Peyer's patch (tissue), 4 donors: ENCODE measurements around the gene TAP2. TPM values are rescaled to one million over a fixed set of nuclear protein-coding genes. Genes with fewer than 3 reads are reported as not detected.
A peak's percentile ranks its signal among the peaks of the same experiment; 100 is the strongest.

Experiments used
- DNase-seq, 3 donors: peaks; one replicate each; pipeline ENCODE4 v3.0.0-alpha.2; 2017 to 2019
- H3K27ac ChIP-seq, 4 donors: fragments of 200-600 bp; sonication (generic); one replicate each; pipeline ENCODE4 v1.5.1; 2016 to 2019
- H3K27me3 ChIP-seq, 2 donors: fragments of 200-600 bp; sonication (generic); one replicate each; pipeline ENCODE4 v1.5.1; 2019
- H3K36me3 ChIP-seq, 3 donors: fragments of 200-600 bp; sonication (generic); one replicate each; pipeline ENCODE4 v1.5.1; 2016 to 2019
- H3K4me1 ChIP-seq, 4 donors: fragments of 200-600 bp; sonication (generic); one replicate each; pipeline ENCODE4 v1.5.1; 2016 to 2019
- H3K4me3 ChIP-seq, 4 donors: fragments of 200-600 bp; sonication (generic); 1 replicate in 3 of 4; 2 replicates in 1 of 4; pipeline ENCODE4 v1.5.1; 2016 to 2019; ENCODE audit warnings: mild to moderate bottlenecking in 1 of 4
- H3K9me3 ChIP-seq, 4 donors: fragments of 200-600 bp; sonication (generic); one replicate each; pipeline ENCODE4 v1.5.1; 2016 to 2019; ENCODE audit warnings: mild to moderate bottlenecking in 1 of 4
- POLR2A ChIP-seq, 2 donors: fragments of 450-650 bp; IDR thresholded peaks; one replicate each; pipeline ENCODE4 v1.5.1; 2017; ENCODE audit warnings: antibody characterized with exemption in 2 of 2, mild to moderate bottlenecking in 2 of 2, moderate library complexity in 2 of 2
- total RNA-seq, 4 donors: library from RNA; depleted of rRNA; stranded (reverse); fragments of >200 nt; gene quantifications; one replicate each; pipeline ENCODE4 v1.1.0, GENCODE V29; 2016
- TF ChIP-seq, protein P1 (sequence below), 6 experiments: fragments of 450-650 bp in 4 of 6; fragments of 200-600 bp in 2 of 6; sonication (generic) in 1 of 6; IDR thresholded peaks; one replicate each; pipeline ENCODE4 v1.5.1; 2017 to 2019; ENCODE audit warnings: antibody characterized with exemption in 6 of 6, mild to moderate bottlenecking in 3 of 6, moderate library complexity in 1 of 6

Gene TAP2
- total RNA-seq, 4 donors from 2014 or later: 16.5 to 53.2 (median 39.4) TPM

DNA sequence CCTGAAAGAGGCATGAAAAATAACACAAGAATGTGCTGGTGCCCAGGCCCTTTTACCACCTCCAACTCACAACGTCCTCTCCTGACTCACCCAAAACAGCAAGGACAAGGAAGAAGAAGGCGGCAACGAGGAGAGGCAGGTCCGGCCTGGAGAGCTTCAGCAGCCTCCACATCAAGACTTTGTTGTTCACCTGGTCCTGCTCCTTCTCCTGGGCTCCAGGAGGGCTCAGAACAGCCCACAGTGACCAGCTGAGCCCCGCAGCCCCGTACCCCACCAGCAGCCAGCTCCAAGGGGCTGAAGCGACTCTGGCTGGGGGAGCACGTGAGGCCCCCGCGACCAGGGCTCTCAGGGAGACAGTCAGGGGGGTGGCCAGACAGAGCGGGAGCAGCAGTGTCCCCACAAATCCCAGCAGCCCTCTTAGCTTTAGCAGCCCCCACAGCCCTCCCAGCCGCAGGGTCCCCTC is 857 bp downstream of the TAP2 start:
- peaks cover 0 to 53% (median 0%) of the 10 kb centered on the region in 3 donors for H3K36me3 ChIP-seq
- peak overlapping the region; percentile 63 to 89 (median 72) for H3K4me3 ChIP-seq
- TF ChIP-seq, protein P1, sequence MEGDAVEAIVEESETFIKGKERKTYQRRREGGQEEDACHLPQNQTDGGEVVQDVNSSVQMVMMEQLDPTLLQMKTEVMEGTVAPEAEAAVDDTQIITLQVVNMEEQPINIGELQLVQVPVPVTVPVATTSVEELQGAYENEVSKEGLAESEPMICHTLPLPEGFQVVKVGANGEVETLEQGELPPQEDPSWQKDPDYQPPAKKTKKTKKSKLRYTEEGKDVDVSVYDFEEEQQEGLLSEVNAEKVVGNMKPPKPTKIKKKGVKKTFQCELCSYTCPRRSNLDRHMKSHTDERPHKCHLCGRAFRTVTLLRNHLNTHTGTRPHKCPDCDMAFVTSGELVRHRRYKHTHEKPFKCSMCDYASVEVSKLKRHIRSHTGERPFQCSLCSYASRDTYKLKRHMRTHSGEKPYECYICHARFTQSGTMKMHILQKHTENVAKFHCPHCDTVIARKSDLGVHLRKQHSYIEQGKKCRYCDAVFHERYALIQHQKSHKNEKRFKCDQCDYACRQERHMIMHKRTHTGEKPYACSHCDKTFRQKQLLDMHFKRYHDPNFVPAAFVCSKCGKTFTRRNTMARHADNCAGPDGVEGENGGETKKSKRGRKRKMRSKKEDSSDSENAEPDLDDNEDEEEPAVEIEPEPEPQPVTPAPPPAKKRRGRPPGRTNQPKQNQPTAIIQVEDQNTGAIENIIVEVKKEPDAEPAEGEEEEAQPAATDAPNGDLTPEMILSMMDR (IDR thresholded peaks at IDR 0.05): no peak
- no peak for TF ChIP-seq POLR2A (IDR thresholded peaks at IDR 0.05)
- no peaks in the 10 kb centered on the region for H3K27me3 ChIP-seq
- peak overlapping the region; percentile 90 to 95 (median 92) for H3K27ac ChIP-seq
- peaks cover 4 to 26% (median 19%) of the 10 kb centered on the region in 4 donors for H3K4me1 ChIP-seq
- no peak for DNase-seq
- H3K9me3 ChIP-seq: no peaks in the 10 kb centered on the region

DNA sequence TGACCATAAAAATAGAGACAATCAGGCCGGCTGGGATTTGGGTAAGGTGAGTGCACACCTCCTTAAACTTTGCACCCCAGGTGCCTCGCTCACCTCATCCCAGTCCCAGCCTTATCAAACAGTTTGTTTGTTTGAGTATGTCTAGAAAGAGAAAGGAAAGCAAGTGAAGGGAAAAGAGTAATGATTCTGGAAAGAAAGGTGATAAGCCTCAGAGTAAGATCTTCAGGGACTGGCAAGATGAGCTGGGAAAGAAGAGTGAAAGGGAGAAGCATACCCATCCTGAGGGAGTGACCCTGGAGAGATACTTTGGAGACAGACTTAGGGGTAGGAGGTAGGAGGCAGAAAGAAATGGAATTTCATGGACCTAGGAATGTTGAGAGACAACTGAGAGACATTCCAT is 1.7 kb downstream of the TAP2 start:
- peaks cover 4 to 19% (median 17%) of the 10 kb centered on the region in 4 donors for H3K4me1 ChIP-seq
- no peak overlapping the region for H3K27ac ChIP-seq
- TF ChIP-seq, protein P1 (IDR thresholded peaks at IDR 0.05): no peak
- TF ChIP-seq POLR2A (IDR thresholded peaks at IDR 0.05): no peak
- DNase-seq: no peak
- no peaks in the 10 kb centered on the region for H3K27me3 ChIP-seq
- no peaks in the 10 kb centered on the region for H3K9me3 ChIP-seq
- H3K4me3 ChIP-seq: no peak overlapping the region
- H3K36me3 ChIP-seq: peaks cover 0 to 53% (median 0%) of the 10 kb centered on the region in 3 donors

DNA sequence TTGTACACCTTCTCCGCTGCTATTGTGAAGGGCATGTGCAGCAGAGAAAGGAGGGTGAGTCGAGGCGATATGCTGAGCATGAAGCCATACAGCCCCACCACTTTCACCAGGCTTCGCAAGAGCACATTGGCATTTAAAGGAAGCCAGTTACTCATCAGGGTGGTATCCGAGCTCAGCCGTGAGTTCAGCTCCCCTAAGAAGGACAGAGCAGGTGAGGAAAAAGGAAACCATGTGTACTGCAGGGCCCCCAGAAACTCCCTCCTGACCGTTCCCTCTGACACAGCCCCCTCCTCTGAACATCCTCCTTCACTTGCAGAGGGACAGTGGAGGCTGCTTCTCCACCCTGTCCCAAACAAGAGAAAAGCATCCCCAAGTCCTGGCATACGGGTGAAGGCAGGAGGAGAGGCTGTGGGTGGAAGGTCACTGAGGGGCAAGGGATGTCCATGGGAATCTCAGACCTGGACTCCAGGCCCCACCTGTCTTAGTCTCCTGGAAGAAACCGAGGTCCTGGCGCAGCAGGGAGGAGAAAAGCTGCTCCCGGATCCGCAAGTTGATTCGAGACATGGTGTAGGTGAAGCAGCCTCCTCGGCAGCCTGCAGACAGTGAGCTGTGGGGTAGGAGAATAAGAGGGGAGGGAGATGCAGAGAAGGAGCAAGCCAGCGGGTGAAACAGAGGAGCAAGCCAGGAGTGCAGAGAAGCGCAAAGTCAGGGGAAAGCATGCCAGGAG is 3.2 kb downstream of the TAP2 start:
- Histone ChIP-seq H3K27ac (no peak overlapping the region), H3K27me3 (no peaks in the 10 kb centered on the region), H3K9me3 (no peaks in the 10 kb centered on the region), H3K4me1 (peaks cover 4 to 14% (median 12%) of the 10 kb centered on the region in 4 donors), H3K4me3 (no peak overlapping the region), H3K36me3 (peaks cover 0 to 49% (median 0%) of the 10 kb centered on the region in 3 donors)
- no peak for DNase-seq
- TF ChIP-seq POLR2A (IDR thresholded peaks at IDR 0.05): no peak
- TF ChIP-seq, protein P1 (IDR thresholded peaks at IDR 0.05): no peak

DNA sequence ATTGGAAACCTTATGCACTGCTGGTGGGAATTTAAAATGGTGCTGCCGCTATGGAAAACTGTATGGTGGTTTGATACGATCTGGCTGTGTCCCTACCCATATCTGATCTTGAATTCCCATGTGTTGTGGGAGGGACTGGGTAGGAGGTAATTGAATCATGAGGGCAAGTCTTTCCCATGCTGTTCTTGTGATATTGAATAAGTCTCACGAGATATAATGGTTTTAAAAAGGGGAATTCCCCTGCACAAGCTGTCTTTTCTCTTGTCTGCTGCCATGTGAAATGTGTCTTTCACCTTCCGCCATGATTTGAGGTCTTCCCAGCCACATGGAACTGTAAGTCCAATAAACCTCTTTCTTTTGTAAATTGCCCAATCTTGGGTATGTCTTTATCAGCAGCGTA is 4.9 kb downstream of the TAP2 start:
- Histone ChIP-seq H3K27me3 (no peaks in the 10 kb centered on the region), H3K4me3 (no peak overlapping the region), H3K27ac (no peak overlapping the region), H3K4me1 (peaks cover 4 to 14% (median 10%) of the 10 kb centered on the region in 4 donors), H3K36me3 (peaks cover 0 to 61% (median 0%) of the 10 kb centered on the region in 3 donors), H3K9me3 (no peaks in the 10 kb centered on the region)
- no peak for DNase-seq
- TF ChIP-seq POLR2A (IDR thresholded peaks at IDR 0.05): no peak
- TF ChIP-seq, protein P1 (IDR thresholded peaks at IDR 0.05): no peak

DNA sequence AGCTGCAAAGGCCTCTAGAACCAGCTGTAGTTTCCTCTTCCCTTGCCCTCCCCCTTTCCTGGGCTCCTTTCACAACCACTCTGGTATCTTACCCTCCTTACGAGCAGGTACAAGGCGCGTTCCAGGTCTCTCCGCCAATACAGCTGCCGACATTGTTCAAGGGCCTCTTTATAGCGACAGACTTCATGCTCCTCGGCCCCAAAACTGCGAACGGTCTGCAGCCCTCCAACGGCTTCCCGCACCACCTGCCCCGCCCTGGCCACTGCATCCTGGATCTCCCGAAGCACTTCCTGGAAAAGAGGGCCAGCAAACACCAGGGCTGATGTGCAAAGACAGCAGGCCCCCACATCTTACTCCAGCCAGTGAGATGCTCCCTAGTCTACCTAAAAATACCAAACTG is 6.0 kb downstream of the TAP2 start:
- peaks cover under 1 to 10% (median 7%) of the 10 kb centered on the region in 4 donors for H3K4me1 ChIP-seq
- no peak for DNase-seq
- peaks cover 0 to 71% (median 0%) of the 10 kb centered on the region in 3 donors for H3K36me3 ChIP-seq
- no peaks in the 10 kb centered on the region for H3K27me3 ChIP-seq
- TF ChIP-seq, protein P1 (IDR thresholded peaks at IDR 0.05): no peak
- H3K27ac ChIP-seq: no peak overlapping the region
- no peak overlapping the region for H3K4me3 ChIP-seq
- no peaks in the 10 kb centered on the region for H3K9me3 ChIP-seq
